ENCODE results near the gene GALR2. TPM values are rescaled to one million over a fixed set of nuclear protein-coding genes. Genes with fewer than 3 reads are reported as not detected.

Gene GALR2
- total RNA-seq, 2 donors from 2014 or later = 0.80 TPM; not detected in 1

GRCh38 chr17:76123191-76123499, 48.6 kb downstream of the GALR2 start:
- Histone ChIP-seq H3K4me1 (replicated peaks) (peaks cover 6% of the 10 kb centered on the region), H3K27me3 (replicated peaks; ENCODE audit: insufficient read depth) (no peaks in the 10 kb centered on the region), H3K9me3 (no peaks in the 10 kb centered on the region), H3K4me3 (no peak overlapping the region), H3K27ac (no peak overlapping the region), H3K36me3 (no peaks in the 10 kb centered on the region)
- 77% methylated on average over 5 of the region's 5 CpGs for WGBS
- no peak for TF ChIP-seq POLR2AphosphoS5 (IDR thresholded peaks at IDR 0.05)
- TF ChIP-seq POLR2A (IDR thresholded peaks at IDR 0.05) = no peak
- no peak for TF ChIP-seq CTCF (IDR thresholded peaks at IDR 0.05)
- intact Hi-C loops (cut with DNase I) = loop anchor here (5.0 kb wide), 2 partner anchors 59 to 174 kb away; no protein-coding TSS in a partner anchor
- no peak for DNase-seq (ENCODE audit: low spot score)

- intact Hi-C loops (cut with DNase I) = loop anchor here (5.0 kb wide), 2 partner anchors 58 to 173 kb away; no protein-coding TSS in a partner anchor
- H3K4me1 ChIP-seq (replicated peaks) = peaks cover 6% of the 10 kb centered on the region
- 68% methylated on average over 8 of the region's 9 CpGs for WGBS
- no peak for DNase-seq (ENCODE audit: low spot score)
- no peaks in the 10 kb centered on the region for H3K9me3 ChIP-seq
- no peaks in the 10 kb centered on the region for H3K36me3 ChIP-seq
- no peak overlapping the region for H3K27ac ChIP-seq
- no peaks in the 10 kb centered on the region for H3K27me3 ChIP-seq (replicated peaks; ENCODE audit: insufficient read depth)
- H3K4me3 ChIP-seq = no peak overlapping the region
- no peak for TF ChIP-seq POLR2A (IDR thresholded peaks at IDR 0.05)
- no peak for TF ChIP-seq CTCF (IDR thresholded peaks at IDR 0.05)
- no peak for TF ChIP-seq POLR2AphosphoS5 (IDR thresholded peaks at IDR 0.05)
These were observed 49.4 kb downstream of the GALR2 start for GRCh38 chr17:76123749-76124581.

- Histone ChIP-seq H3K36me3 (no peaks in the 10 kb centered on the region), H3K27ac (no peak overlapping the region), H3K9me3 (no peaks in the 10 kb centered on the region), H3K27me3 (replicated peaks; ENCODE audit: insufficient read depth) (no peaks in the 10 kb centered on the region), H3K4me1 (replicated peaks) (peaks cover 6% of the 10 kb centered on the region), H3K4me3 (no peak overlapping the region)
- WGBS = 76% methylated on average over 22 of the region's 22 CpGs
- TF ChIP-seq POLR2AphosphoS5 (IDR thresholded peaks at IDR 0.05) (no peak), POLR2A (IDR thresholded peaks at IDR 0.05) (no peak), CTCF (IDR thresholded peaks at IDR 0.05) (no peak)
- no peak for DNase-seq (ENCODE audit: low spot score)
- intact Hi-C loops (cut with DNase I) = loop anchor here (5.0 kb wide), 2 partner anchors 58 to 173 kb away; no protein-coding TSS in a partner anchor
These were observed 50.2 kb downstream of the GALR2 start for GRCh38 chr17:76124582-76125390.

- no peaks in the 10 kb centered on the region for H3K36me3 ChIP-seq
- no peak overlapping the region for H3K4me3 ChIP-seq
- no peak for TF ChIP-seq POLR2A (IDR thresholded peaks at IDR 0.05)
- no peak for TF ChIP-seq POLR2AphosphoS5 (IDR thresholded peaks at IDR 0.05)
- TF ChIP-seq CTCF (IDR thresholded peaks at IDR 0.05) = no peak
- H3K4me1 ChIP-seq (replicated peaks) = peaks cover 6% of the 10 kb centered on the region
- DNase-seq (ENCODE audit: low spot score) = no peak
- intact Hi-C loops (cut with DNase I) = no loop called here
- H3K27ac ChIP-seq = no peak overlapping the region
- no peaks in the 10 kb centered on the region for H3K27me3 ChIP-seq (replicated peaks; ENCODE audit: insufficient read depth)
- 93% methylated on average over 5 of the region's 5 CpGs for WGBS
- H3K9me3 ChIP-seq = no peaks in the 10 kb centered on the region
These were observed 50.8 kb downstream of the GALR2 start for GRCh38 chr17:76125391-76125675.
